ENCODE results near the gene C5orf47. TPM values are rescaled to one million over a fixed set of nuclear protein-coding genes. Genes with fewer than 3 reads are reported as not detected.
A peak's percentile ranks its signal among the peaks of the same experiment; 100 is the strongest.

The C5orf47 gene
- polyA plus RNA-seq, 1 donor (not counting 4 experiments of a cell fraction or from before 2014, with no cell fraction given) = 0.03 TPM

GRCh38 chr5:173963867-173964441 is 25.0 kb upstream of the C5orf47 start:
- no peaks in the 10 kb centered on the region for H3K9me3 ChIP-seq (ENCODE audit: control insufficient read depth, low read depth, low read length)
- no peaks in the 10 kb centered on the region for H4K20me1 ChIP-seq (ENCODE audit: control insufficient read depth, extremely low read depth, insufficient read depth, low read length)
- H2AFZ ChIP-seq (ENCODE audit: control insufficient read depth, low read length) = peak overlapping the region; percentile 82
- H3K27me3 ChIP-seq (ENCODE audit: control insufficient read depth, extremely low read depth, insufficient read depth, low read length) = no peaks in the 10 kb centered on the region
- peak overlapping the region; percentile 67 for H3K9ac ChIP-seq (ENCODE audit: control insufficient read depth, extremely low read depth, insufficient read depth, low read length)
- H3K27ac ChIP-seq (ENCODE audit: control insufficient read depth, insufficient read depth, low read length) = peak overlapping the region; percentile 62
- dilution Hi-C loops (cut with MboI; ENCODE audit: extremely low pct_ligation_motif_present, low sequenced_read_pairs) = no loop called here
- TF ChIP-seq CTCF (optimal IDR thresholded peaks at IDR 0.05 in 1 of 3, IDR thresholded peaks at IDR 0.05 in 1 of 3, conservative IDR thresholded peaks at IDR 0.05 in 1 of 3; ENCODE audit: extremely low read depth in 1 of 3, insufficient read depth in 2 of 3, low read length in 3 of 3) (no peak), EZH2 (IDR thresholded peaks at IDR 0.05; ENCODE audit: low read length) (no peak)
- no peaks in the 10 kb centered on the region for H3K9me1 ChIP-seq (ENCODE audit: control insufficient read depth, extremely low read depth, insufficient read depth, low read length)
- H3K4me3 ChIP-seq (ENCODE audit: control insufficient read depth in 2 of 3, extremely low read depth in 1 of 3, insufficient read depth in 2 of 3, low read depth in 1 of 3, low read length in 3 of 3) = peak overlapping the region; percentile 29 to 73 (median 59)
- H3K4me2 ChIP-seq (ENCODE audit: control insufficient read depth, extremely low read depth, insufficient read depth, low read depth, low read length) = peak overlapping the region; percentile 89
- FAIRE-seq = peak; percentile 44
- no peaks in the 10 kb centered on the region for H3K36me3 ChIP-seq (ENCODE audit: control insufficient read depth in 2 of 2, extremely low read depth in 1 of 2, insufficient read depth in 2 of 2, low read length in 2 of 2)
- DNase-seq (ENCODE audit: low read depth, low spot score) = no peak
- H3K4me1 ChIP-seq (ENCODE audit: control insufficient read depth, extremely low read depth, insufficient read depth, low read length) = peaks cover 9% of the 10 kb centered on the region
- no peaks in the 10 kb centered on the region for H3K79me2 ChIP-seq (ENCODE audit: control insufficient read depth, insufficient read depth, low read length)

DNA sequence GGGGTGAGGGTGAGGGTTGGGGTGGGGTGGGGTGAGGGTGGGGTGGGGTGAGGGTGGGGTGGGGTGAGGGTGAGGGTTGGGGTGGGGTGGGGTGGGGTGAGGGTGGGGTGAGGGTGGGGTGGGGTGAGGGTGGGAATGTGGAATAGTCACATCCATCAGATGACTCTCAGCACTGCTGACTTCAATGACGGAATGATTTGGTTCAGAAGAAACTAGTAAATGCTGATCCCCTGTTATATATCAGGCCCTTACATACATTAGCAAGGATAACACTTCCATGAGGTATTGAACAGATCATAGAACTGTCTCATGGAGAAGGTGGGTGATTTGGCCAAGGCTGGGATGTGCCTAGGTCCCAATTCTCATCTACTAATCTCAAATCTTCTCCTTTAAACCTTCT is 24.5 kb upstream of the C5orf47 start:
- H3K27me3 ChIP-seq (ENCODE audit: control insufficient read depth, extremely low read depth, insufficient read depth, low read length) = no peaks in the 10 kb centered on the region
- H3K9ac ChIP-seq (ENCODE audit: control insufficient read depth, extremely low read depth, insufficient read depth, low read length) = no peak overlapping the region
- H2AFZ ChIP-seq (ENCODE audit: control insufficient read depth, low read length) = no peak overlapping the region
- H3K27ac ChIP-seq (ENCODE audit: control insufficient read depth, insufficient read depth, low read length) = no peak overlapping the region
- H3K36me3 ChIP-seq (ENCODE audit: control insufficient read depth in 2 of 2, extremely low read depth in 1 of 2, insufficient read depth in 2 of 2, low read length in 2 of 2) = no peaks in the 10 kb centered on the region
- no peak for TF ChIP-seq EZH2 (IDR thresholded peaks at IDR 0.05; ENCODE audit: low read length)
- TF ChIP-seq CTCF (optimal IDR thresholded peaks at IDR 0.05 in 1 of 3, IDR thresholded peaks at IDR 0.05 in 1 of 3, conservative IDR thresholded peaks at IDR 0.05 in 1 of 3; ENCODE audit: extremely low read depth in 1 of 3, insufficient read depth in 2 of 3, low read length in 3 of 3) = no peak
- H3K9me3 ChIP-seq (ENCODE audit: control insufficient read depth, low read depth, low read length) = no peaks in the 10 kb centered on the region
- DNase-seq (ENCODE audit: low read depth, low spot score) (no peak), FAIRE-seq (no peak)
- no peaks in the 10 kb centered on the region for H4K20me1 ChIP-seq (ENCODE audit: control insufficient read depth, extremely low read depth, insufficient read depth, low read length)
- dilution Hi-C loops (cut with MboI; ENCODE audit: extremely low pct_ligation_motif_present, low sequenced_read_pairs) = no loop called here
- H3K4me1 ChIP-seq (ENCODE audit: control insufficient read depth, extremely low read depth, insufficient read depth, low read length) = peaks cover 9% of the 10 kb centered on the region
- peak overlapping the region; percentile 12 for H3K4me2 ChIP-seq (ENCODE audit: control insufficient read depth, extremely low read depth, insufficient read depth, low read depth, low read length)
- no peaks in the 10 kb centered on the region for H3K9me1 ChIP-seq (ENCODE audit: control insufficient read depth, extremely low read depth, insufficient read depth, low read length)
- H3K4me3 ChIP-seq (ENCODE audit: control insufficient read depth in 2 of 3, extremely low read depth in 1 of 3, insufficient read depth in 2 of 3, low read depth in 1 of 3, low read length in 3 of 3) = no peak overlapping the region
- no peaks in the 10 kb centered on the region for H3K79me2 ChIP-seq (ENCODE audit: control insufficient read depth, insufficient read depth, low read length)

All from keratinocyte (primary cell).